GM12873 (cell line): ENCODE results near the gene HK1.

Experiments used
- TF ChIP-seq, protein P1 (sequence below): IDR thresholded peaks from 2 replicates; pipeline ENCODE4 v1.5.1; 2012; ENCODE audit warnings: low read depth, mild to moderate bottlenecking, moderate library complexity, low read length, control low read depth; ENCODE audit not compliant: insufficient read depth; ENCODE audit errors: missing control alignments

The HK1 gene

DNA sequence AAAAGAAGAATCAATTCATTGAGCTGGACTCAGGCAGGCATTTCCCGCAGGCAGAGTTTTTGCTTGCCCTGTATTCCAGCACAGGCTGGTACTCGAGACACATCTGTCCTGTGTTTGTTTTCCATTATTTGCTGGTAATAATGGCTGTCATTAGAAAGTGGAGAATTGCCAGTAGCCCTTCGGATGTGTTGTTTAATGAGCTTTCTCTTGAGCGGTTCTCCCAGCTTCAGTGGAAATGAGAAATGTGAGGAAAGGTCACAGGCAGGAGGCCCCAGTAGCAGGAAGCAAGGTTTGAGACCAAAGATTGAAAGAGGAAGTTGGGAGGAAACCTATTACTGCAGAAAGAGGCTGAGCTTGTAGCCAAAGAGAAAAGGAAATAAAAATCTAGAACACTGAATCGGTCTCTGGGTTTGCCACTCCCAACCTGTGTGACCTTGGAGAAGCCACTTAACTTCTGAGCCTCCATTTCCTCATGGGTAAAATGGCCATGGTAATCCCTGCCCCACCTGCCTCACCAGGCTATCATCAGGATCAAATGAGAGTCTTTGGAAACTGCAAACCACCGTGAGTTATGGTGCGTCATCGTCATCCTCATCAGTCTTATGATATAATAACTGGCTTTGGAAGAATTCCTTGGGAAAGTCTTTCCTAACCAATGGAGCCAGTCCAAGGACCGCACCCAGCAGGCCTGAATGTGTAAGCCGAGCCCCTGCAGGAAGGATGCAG, 70.7 kb downstream of the HK1 start:
- TF ChIP-seq, protein P1, sequence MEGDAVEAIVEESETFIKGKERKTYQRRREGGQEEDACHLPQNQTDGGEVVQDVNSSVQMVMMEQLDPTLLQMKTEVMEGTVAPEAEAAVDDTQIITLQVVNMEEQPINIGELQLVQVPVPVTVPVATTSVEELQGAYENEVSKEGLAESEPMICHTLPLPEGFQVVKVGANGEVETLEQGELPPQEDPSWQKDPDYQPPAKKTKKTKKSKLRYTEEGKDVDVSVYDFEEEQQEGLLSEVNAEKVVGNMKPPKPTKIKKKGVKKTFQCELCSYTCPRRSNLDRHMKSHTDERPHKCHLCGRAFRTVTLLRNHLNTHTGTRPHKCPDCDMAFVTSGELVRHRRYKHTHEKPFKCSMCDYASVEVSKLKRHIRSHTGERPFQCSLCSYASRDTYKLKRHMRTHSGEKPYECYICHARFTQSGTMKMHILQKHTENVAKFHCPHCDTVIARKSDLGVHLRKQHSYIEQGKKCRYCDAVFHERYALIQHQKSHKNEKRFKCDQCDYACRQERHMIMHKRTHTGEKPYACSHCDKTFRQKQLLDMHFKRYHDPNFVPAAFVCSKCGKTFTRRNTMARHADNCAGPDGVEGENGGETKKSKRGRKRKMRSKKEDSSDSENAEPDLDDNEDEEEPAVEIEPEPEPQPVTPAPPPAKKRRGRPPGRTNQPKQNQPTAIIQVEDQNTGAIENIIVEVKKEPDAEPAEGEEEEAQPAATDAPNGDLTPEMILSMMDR: no peak

DNA sequence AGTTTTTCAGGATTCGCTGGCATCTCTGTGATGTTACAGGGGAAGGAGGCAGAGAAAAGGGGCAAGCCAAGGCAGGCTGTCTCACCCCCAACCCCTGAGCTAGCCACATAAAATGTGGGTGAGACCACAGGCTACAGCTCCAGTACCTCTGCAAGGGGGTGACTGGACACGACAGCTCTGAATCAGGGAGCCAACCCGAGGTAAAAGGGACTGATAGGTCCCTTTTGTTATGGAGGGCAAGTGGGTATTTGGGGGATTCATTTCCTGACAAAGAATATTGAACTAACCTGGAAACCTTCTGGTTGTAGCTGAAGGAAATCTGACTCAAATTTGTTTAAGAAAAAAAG, 71.2 kb downstream of the HK1 start:
- TF ChIP-seq, protein P1: no peak

DNA sequence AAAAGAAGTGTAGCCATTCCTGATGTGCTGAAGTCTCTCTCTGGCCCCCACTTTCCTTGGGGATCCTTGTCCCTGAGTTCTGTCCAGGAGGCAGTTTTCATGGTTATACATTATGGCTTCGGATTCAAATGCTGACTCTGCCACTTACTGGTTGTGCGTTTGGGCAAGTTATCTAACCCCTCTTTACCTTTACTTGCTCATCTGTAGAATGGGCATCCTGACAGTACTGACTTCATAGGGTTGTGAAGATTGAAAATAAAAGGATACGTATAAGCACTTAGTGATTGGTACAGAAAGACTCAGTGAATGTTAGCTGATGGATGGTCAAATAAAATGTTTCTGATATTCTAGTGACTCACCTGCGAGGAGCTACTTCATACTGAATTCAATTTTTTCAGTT, 73.3 kb downstream of the HK1 start:
- TF ChIP-seq, protein P1: no peak

DNA sequence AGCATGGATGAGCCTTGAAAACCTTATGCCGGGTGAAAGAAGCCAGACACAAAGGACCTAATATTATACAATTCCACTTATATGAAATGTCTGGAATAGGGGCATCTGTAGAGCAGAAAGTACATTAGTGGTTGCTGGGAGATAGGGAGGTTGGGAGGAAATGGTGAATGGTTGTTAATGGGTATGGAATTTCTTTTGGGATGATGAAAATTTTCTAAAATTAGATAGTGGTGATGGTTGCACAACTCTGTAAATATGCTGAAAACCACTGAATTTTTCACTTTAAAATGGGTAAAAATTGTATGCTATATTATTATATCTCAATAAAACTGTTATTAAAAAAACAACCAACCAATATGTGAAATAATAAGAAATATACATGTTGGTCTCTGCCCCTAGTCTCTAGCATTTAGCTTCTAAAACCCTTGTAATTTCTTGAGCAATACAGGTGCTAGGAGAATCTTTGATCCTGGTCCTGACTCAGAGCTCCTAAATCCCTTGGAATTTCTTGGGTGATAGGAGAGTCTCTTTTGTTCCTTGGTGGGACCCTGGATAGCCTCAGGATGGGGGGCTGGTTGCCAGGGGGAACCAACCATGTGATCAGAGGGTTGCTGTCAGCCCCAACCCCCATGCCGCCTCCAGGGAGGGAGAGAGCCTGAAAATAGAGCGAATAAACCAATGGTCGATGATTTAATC, 74.4 kb downstream of the HK1 start:
- TF ChIP-seq, protein P1: no peak

DNA sequence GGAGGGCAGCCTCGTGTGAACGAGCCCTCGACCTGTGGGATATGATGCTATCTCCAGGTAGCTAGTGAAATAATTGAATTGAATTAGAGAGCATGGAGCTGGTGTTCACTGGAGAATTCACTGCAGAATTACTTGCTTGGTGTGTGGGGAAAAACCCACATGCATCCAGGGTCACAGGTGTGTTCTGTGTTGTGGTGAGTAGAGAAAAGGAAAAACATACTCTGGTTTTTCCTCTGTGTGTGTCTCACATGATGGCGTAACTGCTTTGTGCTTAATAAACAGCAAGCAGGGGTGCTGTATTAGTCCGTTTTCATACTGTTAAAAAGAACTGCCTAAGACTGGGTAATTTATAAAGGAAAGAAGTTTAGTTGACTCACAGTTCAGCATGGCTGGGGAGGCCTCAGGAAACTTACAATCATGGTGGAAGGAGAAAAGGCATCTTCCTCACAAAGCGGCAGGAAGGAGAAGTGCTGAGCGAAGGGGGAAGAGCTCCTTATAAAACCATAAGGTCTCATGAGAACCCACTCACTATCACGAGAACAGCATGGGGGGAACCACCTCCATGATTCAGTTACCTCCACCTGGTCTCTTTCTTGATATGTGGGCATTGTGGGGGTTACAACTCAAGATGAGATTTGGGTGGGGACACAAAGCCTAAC, 75.8 kb downstream of the HK1 start:
- TF ChIP-seq, protein P1: no peak

DNA sequence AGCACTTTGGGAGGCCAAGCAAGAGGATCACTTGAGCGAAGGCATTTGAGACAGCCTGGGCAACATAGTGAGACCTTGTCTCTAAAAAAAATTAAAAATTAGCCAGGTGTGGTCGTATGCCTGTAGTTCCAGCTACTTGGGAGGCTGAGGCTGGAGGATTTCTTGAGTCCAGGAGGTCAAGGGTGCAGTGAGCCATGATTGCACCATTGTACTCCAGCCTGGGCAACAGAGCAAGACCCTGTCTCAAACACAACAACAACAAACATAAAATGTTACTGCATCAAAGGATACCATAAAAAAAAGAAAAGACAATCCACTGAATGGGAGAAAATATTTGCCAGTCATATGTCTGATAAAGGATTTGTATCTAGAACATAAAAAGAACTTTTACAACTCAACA, 77.9 kb downstream of the HK1 start:
- TF ChIP-seq, protein P1: no peak

DNA sequence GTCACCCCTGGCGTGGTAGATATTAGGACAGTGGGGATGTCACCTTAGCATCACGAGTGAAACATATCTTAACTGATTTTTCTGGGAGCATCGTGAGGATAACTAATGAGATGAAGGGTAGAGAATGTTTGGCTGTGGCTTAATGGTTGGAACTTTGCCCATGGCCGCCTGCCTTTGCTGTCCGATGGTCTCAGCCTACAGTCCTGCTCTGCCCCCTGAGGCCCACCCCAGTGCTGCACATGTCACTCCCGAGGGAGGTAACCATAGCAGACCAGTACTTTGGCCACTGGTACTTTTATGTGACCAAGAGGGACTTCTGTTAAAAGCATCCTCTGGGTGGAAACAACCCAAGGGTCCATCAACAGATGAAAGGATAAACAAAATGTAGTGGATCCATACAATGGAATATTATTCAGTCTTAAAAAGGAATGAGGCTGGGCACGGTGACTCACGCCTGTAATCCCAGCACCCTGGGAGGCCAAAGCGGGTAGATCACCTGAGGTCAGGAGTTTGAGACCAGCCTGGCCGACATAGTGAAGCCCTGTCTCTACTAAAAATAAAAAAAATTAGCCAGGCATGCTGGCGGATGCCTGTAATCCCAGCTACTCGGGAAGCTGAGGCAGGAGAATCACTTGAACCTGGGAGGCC, 80.0 kb downstream of the HK1 start:
- TF ChIP-seq, protein P1: no peak
